GM18508 (cell line): ENCODE data around the gene AVL9.
"Not testable (repeated sequence)": the region's sequence is repeated elsewhere in the genome, so short reads cannot be mapped to it uniquely, and the experiment has no call there.

Experiments used
- ATAC-seq: cut with Tn5 transposase; IDR thresholded peaks from one replicate; pipeline ENCODE4 v1.9.1; 2021; ENCODE audit warnings: moderate number of reproducible peaks; ENCODE audit not compliant: insufficient read depth, unreplicated experiment

Gene AVL9

DNA sequence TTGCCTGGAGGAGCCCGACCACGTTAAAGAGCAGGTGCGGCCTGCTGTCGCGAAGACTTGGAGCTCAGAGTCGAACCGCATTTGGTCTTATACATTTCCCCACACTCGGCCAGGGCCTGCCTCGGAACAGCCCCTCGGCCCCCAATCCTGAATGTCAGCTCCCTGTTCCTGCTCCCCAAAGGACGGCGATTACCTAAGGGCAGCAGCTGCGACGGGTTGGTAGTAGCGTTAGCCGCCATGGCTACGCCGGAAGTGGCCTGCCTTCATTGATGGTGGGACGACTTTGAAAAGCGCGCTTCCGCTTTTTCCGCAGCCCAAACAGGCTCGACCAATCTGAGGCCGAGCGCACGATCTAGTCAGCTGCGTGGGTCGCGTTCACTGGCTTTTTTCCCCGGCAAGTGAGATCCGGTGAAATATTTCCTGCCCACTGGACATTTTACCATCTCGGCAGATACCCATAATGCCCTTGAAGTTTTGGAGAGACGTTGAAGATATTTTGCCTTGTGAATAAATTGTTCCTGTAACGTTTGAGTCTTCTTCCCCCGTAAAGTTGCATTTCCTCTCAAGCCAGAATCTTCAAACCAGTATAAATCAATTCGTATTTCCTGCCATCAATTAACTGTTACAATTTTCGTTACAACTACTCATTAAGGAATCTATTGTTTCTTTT, 5.0 kb upstream of the AVL9 start, which contains the start of gene LSM5:
Gene LSM5, minus strand, starts transcription at position 254 of the 670 bp plus-strand sequence. Its CDS starts 15 bp downstream, at position 239.
- ATAC-seq = peak; percentile 91

DNA sequence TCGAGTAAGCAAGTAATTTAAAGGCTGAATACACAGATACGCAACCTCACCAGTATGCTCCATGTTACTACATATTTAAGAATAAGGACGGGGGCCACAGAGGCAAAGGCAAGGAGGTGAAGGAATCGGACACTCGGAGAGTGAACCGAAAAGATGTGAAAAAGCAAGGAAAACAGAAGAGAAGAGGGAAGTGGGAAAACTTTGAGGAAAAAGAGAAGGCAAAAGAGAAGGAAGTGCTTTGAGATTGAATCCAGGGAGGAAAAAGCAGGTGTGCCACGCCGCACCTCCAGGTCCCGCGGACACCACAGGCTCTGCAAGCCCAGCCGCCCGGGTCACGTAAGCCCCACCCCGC, 367 bp upstream of the AVL9 start:
- peak; percentile 16 for ATAC-seq

DNA sequence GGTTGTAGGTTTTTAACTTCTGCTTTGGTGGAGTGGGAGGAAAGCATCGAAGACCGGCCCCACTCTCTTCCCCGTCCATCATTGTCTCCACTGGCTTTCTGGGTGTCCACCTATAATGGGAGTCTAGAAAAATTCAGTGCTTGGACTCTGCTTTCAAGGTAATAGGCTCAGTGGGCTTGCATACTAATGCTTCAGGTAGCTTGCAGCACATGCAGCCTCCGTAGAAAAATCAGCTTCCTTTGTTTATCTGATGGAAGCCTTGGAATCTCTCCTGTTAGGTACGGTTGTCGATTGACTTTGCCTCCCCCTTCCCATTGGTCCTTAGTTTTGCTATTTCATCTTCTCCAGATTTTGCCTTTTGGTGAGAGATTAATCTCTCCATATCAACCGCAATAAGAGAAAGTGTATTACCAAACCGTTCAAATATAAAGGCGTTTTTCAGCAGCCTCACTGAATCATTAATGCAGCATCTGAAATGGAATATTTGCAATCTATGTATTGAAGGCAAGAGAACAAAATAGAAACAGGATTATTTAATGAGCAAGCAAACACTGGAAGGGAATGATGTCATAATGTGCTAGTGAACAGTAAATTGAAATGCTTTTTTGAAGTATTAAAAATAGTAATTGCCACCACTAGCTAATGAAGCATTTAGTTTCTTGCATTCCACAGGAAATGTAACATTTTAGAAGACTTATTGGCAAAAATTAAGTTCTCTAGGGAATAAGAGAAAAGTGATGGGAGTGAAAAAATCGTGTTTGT, 944 bp downstream of the AVL9 start:
- peak; percentile 2 for ATAC-seq

DNA sequence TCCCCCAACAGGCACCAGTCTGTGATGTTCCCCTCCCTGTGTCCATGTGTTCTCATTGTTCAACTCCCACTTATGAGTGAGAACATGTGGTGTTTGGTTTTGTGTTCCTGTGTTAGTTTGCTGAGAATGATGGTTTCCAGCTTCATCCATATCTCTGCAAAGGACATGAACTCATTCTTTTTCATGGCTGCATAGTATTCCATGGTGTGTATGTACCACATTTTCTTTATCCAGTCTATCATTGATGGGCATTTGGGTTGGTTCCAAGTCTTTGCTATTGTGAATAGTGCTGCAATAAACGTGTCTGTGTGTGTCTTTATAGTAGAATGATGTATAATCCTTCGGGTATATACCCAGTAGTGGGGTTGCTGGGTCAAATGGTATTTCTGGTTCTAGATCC, 4.5 kb downstream of the AVL9 start:
- not testable (repeated sequence) for ATAC-seq

DNA sequence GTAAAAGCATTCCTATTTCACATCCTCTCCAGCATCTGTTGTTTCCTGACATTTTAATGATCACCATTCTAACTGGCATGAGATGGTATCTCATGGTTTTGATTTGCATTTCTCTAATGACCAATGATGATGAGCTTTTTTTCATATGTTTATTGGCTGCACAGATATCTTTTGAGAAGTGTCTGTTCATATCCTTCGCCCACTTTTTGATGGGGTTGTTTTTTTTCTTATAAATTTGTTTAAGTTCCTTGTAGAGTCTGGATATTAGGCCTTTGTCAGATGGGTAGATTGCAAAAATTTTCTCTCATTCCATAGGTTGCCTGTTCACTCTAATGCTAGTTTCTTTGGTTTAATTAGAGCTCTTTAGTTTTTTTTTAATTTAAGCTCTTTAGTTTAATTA, 4.9 kb downstream of the AVL9 start:
- not testable (repeated sequence) for ATAC-seq

DNA sequence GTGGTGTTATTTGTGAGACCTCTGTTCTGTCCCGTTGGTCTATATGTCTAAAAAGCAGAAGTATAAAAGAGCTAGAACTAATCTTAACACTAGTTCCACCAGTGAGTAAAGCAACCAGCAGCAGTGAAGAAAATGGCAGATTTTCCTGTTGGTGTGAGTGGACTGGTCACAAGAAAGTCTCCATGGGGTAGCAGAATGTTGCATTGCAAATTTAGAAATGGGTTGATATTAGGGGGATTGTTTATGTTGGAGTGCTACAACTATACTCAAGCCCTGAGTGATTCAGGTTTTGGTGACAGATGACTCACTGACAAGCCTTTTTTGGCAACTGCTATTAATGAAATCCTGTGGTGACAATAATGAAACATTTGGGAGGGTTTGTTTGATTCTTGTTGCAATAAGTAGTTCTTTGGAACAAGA, 5.6 kb downstream of the AVL9 start:
- no peak for ATAC-seq

DNA sequence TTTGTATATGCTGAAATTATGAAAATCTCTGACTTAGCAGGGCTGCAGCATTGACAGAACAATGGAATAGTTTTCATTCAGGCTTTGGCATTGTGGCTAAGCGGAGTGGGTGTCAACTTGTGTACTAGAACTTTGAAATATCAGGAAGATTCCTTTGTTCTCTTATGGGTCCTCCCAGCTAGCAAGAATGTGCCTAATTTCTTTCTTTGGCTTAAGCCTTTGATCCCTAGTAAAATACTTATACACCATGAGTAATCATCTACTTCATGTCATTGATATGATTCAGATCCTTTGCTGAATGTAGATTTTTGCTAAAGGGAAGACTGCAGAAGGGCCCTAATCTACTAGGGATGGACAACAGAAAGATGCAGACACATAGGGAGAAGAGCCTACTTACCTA, 6.2 kb downstream of the AVL9 start:
- ATAC-seq = no peak

DNA sequence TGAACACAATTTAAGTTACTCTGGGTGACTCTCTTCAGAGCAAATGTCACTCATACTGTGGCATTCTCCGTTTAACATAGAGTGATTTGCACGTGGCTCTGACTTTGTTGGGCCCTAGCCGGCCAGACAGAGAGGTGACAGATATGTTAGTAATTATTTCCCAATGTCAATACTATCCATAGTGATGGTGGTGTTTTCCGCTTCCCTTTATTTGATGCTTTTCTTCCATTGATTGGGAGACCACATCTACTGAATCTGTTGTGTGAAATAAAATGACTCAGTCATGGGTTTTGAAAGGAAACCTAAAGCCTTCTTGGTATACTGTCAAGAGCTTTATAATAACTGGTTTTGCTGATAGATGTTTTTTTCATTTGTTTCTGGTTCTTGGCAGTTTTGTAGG, 7.4 kb downstream of the AVL9 start:
- ATAC-seq = no peak

DNA sequence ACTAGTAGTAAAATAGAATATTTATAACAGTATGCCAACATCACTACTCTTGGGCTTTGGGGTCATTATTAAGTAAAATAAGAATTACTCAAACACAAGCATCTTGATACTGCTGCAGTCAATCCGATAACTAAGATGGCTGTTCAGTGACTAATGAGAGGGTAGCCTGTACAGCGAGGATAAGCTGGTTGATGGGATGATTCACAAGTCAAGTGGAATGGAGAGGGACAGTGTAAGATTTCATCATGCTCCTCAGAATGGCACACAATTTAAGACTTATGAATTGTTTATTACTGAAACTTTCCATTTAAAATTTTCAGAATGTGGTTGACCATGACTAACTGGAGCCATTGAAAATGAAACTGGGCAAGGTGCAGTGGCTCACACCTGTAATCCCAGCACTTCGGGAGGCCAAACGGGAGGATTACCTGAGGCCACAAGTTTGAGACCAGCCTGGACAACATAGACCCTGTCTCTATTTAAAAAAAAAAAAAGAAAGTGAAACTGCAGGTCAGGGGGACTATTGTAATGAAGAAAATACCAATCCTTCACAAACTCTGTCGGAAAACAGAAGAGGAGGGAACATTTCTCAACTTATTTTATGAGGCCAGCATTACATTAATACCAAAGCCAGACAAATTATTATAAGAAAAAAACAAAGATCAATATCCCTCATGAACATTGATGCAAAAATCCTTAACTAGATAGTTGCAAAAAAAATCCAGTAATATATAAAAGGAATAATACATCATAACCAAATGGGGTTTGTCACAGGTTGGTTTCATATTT, 11.2 kb downstream of the AVL9 start:
- ATAC-seq = peak; percentile 52

DNA sequence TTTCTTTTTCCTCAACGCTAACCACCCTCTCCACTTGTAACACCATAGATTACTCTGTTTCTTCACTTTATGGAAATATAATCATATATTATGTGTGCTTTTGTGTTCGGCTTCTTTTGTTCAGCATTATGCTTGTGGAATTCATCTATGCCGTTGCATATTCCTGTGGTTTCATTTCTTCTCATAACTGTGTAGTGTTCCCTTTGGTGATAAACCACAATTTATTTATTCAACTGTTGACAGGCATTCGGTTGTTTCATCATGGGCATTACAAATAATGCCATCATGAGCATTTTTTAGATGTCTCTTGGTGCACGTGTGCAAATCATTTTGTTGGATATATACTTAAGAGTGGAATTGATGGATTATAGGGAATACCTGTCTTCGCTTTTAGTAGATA, 12.1 kb downstream of the AVL9 start:
- no peak for ATAC-seq

DNA sequence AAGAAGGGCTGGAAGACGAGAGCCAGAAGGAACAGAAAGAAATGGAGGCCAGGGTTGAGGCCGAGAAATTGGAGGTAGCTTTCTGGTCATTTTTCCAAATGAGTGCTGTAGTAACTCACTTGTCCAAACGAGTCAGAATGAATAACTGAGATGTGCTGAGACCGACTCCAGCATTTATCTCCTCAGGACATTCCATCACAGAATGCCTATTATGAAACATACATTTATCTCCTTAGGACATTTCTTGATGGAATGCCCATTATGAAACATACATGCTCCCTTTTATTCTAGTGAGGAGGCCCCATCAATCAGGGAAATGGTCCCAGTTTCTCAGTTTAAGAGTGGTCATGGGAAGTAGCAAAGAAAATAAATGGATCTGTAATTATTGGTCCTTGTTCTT, 16.5 kb downstream of the AVL9 start:
- ATAC-seq = no peak

DNA sequence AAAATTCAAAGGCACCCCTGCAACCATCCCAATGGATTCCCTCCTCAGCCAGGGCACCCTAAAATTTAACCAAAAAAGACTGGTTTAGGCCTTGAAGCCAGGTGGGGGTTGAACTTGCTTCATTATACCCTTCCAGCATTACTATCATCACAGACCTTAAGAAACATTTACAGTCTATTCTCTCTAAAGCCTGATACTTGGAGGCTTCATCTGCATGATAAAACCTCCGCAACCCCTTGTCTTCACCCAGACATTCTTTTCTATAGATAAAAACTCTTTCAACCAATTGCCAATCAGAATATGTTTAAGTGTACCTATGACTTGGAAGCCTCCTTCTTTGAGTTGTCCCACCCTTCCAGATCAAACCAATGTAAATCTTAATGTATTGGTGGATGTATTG, 17.9 kb downstream of the AVL9 start:
- ATAC-seq = no peak

DNA sequence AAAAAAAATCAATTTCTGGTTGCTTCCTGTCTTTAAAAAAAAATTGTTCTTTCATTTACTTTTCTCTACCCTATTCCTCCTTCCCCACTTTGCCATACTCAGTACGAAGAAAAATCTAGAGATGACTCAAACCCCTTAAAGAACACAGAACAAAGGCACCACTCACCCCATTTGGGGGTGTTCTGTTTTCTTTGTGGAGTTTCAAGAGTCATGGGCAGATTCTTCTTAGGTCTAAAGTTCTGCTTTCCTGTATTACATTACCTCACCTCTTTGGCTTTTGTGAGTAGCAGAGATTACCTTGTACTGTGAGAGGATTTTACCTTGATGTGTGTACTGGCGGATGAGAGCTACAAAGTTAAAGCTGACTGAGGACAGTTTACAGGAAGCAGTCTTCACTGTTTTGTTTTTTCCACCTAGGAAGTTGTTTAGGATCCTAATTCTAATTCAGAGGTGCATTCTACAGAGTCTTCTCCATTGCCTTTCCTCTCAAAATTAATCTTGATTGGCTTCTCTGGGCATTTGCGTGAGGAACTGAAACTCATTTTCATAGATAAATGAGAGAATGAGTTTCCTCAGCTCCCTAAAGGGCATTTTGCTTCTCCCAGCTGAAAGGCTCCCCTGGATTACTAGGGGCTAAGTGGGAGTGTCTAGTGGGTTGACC, 20.7 kb downstream of the AVL9 start:
- peak; percentile 81 for ATAC-seq

DNA sequence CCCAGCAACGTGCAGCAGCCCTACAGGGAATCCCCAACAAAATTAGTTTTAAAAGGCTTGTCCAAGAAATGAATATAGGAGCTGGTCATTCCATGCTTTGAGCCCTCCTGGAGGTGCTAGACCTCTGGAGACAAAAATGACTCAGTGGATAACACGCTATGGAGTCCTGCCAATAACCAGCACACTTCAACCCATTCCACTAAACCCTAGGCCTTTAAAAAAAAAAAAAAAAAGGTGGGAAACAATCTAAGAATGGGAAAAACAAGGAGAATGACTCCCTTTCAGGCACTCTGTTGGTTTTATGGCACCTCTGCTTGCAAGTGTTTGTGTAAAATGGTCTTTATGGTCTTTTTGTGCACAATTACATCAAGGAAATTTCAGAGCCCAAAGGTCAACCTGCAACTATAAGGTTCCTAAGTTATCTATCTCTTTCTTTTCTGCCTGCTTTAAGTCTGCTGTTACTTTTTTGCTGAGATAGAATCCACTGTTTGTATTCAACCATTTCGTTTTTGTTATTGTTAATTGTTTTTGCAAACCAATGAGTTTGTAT, 21.3 kb downstream of the AVL9 start:
- no peak for ATAC-seq

DNA sequence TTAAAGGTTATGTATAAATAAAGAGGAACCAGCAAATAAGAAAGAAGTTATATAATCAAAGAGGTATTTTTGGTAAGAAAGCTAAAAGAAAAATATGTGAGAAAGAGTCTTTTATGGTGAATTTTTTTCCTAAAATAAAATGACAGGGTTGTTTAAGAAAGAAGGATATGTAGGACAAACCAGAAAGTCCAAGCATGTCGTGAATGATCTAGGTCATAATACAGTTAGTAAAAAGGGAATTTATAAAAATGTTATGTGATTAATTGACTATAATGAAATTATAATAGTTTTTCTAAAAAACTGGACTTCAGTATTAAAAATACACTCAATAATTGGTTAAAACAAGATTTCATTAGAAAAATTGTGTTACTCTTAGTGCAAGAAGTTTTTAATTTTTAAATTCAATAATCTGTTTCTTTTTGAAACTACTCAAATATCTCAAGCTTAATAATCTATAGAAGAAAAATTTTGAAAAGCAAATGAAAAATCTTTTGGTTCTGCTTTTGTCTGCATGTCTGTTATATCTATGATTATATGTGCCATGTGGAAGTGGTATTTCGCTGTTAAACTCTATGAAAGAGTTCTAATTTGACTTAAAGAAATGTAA, 23.3 kb downstream of the AVL9 start:
- ATAC-seq = no peak

DNA sequence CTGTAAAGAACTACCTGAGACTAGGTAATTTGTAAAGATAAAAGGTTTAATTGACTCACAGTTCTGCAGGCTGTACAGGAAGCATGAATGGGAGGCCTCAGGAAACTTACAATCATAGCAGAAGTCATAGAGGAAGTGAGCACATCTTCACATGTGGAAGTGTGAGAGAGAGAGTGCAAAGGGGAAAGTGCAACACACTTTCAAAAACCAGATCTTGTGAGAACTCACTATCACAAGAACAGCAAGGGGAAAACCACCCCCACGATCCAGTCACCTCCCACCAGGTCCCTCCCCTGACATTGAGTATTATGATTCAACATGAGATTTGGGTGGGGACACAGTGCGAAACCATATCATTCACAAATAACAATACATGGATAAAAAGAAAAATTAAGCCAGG, 24.5 kb downstream of the AVL9 start:
- ATAC-seq = no peak

DNA sequence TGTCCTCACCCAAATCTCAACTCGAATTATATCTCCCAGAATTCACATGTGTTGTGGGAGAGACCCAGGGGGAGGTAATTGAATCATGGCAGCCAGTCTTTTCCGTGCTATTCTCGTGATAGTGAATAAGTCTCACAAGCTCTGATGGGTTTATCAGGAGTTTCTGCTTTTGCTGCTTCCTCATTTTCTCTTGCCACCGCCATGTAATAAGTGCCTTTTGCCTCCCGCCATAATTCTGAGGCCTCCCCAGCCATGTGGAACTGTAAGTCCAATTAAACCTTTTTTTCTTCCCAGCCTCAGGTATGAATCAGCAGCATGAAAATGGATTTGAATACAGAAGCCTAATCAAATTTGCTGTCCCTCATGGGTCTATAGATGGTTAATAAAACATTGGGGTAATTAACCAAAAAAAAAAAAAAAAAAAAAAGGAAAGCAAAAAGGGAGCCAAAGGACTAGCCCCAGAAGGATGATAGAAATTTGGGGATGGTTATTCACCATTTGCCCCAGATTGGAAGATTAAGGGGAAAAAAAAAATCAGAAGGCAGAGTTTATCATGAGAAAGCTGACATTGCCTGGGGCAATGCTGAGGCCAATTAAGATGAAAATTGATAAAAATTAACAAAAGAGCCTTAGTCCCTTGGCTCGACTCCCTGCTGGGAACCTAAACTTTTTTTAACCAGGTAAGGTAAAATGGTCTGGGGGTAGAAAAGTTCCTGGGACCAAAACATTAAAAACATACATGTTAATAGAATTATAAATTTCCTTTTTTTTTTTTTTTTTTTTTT, 27.6 kb downstream of the AVL9 start:
- no peak for ATAC-seq

DNA sequence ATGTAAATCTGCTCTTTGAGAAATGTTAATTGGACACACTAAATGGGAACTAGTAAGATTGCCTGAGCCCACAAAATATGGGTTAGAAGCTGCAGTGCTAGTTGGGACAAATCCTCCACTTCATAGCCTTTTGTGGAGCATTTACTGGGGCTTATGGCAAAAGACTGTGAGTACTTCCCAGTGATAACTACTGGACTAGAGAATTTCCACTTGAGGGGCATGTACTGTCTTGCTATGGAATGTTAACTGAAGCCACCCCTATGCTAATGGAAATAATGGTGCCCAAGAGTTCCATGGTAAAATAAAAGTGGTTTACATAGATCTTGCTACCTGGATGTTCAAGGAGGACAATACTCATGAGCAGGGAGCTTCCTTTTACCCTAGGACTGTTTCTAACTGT, 29.3 kb downstream of the AVL9 start:
- no peak for ATAC-seq

DNA sequence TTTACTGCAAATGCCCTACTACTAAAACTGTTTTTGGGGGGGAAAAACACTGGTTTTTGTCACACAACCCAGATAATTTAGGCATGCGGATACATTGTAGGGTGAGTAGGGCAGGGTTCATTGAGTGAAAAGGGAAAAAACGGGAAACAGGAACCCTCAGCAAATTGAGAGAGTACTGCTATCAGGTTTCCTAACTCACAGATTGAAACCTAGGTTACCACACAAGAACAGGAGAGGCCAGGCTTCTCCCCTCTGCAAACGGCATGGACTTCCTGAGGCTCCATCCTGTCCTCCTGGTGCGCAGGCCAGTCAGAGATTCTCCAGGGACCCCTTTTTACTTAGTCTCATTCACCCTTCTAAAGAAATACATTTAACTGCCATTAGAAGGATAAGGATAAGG, 30.6 kb downstream of the AVL9 start:
- ATAC-seq = no peak
